Superior temporal gyrus (tissue), 1 donor: Measurements from ENCODE around the gene RBCK1.
A peak's percentile ranks its signal among the peaks of the same experiment; 100 is the strongest.
"Not testable (repeated sequence)": the region's sequence is repeated elsewhere in the genome, so short reads cannot be mapped to it uniquely, and the experiment has no call there.

ENCODE experiments used
- DNase-seq: peaks from one replicate; pipeline ENCODE4 v3.0.0-alpha.2; 2016; ENCODE audit errors: extremely low spot score

The RBCK1 gene

DNA sequence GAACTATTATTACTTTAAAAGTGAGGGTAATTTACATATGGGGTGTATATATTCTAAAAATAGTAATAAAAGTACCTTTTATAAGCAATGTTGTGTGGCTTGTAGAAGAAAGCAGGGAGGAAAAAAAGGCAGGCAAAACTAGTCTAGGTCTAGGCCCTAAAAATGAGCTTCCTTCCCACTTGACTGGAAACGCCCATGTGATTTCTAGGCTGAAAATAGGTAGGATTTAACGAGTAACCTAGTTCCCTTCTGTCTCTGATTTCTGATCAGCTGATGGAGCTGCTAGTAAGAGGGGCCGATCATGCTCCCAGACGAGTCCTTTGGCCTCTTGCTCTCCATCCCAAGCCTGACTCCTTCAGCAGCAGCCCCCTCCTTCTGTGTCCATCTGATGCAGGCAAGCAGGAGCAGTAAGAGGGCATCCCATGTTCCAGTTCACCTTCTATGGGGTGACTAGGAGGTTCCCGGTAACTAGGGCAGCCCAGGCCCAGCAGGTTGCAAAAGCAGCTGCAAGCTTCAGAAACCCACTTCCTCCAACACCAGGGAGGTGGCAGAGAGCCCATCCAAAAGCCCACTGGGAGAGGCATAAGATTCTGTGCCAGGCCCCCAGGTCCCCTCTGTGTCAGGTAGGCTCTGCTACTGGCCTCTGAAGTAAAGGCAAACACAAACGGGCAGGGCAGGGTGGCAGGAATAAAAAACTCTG, 29.8 kb downstream of the RBCK1 start:
- no peak for DNase-seq

DNA sequence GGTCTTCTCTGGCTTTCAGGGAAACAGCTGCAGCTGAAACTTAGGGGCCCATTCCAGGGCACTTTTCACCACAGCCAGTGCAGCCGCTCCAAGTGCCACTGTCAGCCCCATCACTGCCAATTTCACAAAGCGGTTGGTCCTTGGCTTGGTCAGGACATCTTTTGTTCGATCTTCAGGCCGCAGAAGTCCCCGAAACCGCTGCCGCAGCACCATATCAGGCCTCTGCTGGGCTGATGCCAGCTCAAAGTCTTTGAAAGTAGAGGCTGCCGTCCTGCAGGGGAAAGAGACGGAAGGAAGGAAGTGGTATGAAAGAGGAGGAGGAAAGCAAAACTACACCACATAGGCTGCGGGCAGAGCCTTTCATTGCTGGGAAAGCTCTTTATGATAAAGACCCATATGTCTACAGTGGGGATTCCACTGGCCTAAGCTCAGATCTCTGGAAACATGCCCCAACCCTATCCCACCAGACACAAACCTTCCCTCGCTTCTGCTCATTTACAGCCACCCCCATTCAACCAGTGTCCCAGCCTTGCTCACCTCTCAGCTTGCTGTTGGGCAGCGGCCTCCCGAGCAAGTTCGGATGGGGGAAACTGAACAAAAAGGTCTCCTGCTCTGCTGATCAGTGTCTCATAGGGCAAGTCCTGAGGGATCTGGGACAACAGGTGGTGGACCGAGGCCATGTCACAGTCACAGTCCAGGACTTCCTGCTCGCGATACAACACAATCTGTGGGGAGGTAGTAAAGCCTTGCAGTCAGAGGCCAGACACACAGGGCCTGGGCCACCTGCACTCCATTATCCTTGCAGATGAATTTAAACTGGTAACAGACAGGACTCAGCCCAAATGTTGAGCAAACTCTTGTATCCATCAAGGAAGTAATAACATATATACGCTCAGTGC, 30.7 kb downstream of the RBCK1 start:
- no peak for DNase-seq

DNA sequence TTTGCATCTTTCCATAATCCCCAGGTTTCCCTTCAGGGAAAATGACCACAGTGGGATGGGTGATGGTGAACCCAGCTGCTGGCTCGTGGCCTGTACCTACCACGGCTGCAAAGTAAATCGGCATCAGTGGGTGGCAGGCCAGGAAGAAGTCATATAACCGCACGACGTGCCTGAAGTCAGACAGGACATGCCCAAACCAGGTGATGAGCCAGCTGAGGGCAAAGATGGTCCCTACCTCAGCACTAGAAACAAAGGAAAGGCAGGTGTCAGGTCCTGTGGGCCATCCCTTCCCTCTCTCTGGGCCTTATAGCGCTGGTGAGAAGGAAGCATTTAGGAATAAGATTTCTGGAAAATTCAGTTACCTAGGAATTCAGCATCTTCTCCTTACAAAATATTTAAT, 32.0 kb downstream of the RBCK1 start:
- no peak for DNase-seq

DNA sequence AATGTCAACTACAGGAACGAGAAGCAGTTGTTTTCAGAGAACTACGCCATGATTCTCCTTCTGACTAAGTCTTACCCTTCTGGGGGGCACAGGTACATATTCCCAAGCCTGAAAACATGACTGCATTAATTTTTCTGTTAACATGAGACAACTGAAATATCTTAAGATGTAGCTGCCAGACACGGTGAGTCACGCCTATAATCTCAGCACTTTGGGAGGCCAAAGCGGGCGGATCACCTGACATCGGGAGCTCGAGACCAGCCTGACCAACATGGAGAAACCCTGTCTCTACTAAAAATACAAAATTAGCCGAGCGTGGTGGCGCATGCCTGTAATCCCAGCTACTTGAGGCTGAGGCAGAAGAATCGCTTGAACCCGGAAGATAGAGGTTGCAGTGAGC, 32.5 kb downstream of the RBCK1 start:
- DNase-seq = no peak

DNA sequence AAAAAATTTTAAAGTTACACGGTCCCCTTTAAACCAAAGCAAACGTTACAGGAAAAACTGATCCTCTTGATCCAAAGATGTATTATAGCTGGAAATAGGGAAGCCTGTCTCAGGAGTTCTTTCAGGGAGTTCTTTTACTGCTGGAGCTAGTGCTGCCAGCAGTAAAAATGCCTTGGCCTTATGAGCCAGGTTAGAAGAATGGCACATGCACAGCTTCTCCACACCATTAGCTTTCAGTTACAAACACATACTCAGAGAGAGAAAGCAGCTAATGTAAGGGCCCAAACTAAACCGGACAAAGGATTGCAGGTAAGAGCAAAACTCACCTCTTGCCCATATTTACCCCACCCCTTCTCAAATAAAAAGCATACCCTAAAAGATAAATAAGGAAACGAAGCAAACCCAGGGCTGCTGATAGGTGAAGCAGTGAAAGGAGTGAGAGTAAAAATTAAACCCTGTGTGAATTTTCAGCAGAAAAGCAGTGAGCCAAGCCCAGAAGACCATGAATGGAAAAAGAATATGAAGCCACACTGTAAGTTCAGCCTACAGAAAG, 35.2 kb downstream of the RBCK1 start:
- no peak for DNase-seq

DNA sequence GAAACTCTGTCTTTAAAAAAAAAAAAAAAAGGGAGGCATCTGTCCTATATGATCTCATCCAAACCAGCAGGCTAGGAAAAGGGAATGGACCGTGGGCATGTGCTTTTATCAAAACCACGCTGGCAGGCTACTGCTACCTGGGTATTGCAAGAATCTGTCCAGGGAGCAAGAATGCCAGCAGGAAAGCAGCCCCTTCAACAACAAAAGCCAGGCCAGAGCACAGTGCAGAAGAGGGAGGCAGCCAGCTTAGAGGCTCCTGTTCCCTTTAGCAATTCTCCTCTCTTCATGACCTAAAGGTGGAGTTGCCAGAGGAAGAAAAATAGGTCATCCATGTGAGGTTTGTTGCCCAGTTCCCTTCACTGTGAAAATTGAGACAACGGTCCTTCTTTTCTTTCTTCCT, 36.0 kb downstream of the RBCK1 start:
- no peak for DNase-seq

DNA sequence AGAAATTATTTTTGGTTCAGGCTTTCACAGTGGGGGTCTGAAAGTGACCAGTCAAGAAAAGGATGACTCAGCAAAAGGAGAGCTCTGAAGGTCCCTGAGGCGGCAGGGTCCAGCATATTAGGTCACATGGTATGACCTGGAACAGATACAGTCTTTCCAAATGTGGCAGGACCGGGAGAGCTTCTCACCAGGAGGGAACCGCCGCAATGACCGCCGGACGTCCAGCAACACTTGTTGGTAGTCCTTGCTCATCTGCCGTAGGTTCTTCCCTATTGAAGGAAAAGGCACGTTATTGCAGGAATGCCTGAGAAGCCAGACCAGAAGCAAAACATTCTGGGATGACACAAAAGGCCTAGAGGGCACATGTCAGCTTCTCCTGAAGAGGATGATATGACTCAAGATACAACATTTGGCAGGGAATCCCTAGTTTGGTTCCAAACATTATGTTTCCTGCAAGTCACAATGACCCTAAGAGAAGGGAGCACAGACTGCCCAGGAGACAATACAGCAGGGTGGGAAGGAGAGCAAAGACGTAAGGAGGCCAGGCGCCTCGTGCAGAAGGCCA, 36.8 kb downstream of the RBCK1 start:
- DNase-seq = no peak

DNA sequence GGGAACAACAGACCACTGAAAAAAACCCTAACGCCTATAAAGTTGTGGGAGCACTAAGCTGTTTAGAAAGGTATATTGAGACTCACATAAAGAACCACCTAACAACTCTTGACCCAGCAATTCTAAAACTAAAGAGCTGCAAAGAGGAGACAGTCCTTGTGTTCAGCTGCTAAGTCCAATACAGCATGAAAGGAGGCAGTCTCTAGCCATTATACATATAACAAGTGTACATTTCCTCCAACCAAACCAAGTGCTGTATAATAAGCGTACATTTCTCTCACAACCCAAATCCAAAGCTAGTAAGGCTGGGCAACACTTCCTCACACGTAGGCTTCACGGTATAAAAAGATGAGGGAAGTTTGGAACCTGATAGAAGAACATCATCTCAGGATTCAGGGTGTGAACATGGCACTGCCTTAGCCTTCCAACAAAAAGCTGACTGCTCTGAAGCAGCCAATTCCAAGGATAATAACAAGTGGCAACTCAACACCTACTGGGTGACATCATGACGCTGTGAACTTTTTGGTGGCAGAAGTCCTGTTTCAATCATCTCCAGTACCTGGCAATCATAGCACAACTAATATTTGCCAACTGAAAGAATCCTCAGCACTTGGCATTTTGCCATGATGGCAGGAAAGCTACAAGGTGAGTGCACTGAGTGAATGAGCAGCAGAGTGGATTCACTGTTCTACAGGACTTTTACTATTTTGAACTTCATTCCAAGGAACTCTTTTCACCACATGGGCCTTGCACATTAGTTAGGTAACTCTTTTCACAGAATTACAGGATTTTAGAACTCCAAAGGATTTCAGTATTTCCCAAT, 37.6 kb downstream of the RBCK1 start:
- no peak for DNase-seq

DNA sequence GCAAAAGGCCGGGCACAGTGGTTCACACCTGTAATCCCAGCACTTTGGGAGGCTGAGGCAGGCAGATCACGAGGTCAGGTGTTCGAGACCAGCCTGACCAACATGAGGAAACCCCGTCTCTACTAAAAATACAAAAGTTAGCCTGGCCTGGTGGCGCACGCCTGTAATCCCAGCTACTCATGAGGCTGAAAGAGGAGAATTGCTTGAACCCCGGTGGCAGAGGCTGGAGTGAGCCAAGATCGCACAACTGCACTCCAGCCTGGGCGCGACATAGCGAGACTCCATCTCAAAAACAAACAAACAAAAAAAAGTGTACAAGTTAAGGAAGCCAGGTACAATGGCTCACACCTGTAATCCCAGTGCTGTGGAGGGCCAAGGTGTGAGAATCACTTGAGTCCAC, 43.9 kb downstream of the RBCK1 start:
- not testable (repeated sequence) for DNase-seq

DNA sequence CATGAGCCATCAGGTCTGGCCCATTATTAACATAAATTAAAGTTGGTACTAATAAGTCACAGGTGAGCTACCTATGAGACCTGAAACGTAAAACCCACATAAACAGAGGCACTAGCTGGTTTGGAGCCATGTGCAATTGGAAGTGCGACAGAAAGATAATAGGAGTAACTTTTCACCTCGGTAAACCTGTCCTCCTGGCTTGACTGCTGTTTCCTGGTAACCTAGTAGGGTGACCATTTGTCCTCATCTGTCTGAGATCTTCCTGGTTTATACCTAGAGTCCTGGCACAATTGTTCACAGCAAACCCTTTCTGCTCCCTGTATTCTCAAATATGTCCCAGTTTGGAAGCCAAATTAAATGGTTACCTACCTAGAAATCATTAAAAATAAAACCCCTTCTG, 46.9 kb downstream of the RBCK1 start:
- DNase-seq = no peak

DNA sequence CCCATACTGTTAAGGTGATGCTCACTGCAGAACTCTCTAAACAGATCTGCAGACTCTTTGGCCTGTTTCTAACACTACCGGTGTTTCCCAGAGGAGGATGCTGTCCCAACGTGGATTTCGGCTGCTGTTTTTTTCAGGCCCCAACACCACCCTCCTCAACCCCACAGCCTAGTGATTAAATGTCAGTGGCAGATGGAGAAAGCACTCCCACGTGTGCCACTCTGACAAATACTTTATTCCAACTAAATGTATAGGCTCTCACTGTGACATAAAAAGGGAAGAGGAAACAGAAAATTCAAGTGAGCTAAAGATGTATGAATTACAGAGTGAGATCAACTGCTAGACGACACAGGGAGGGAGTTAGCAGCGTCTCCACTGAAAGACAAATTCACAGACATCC, 50.7 kb downstream of the RBCK1 start:
- DNase-seq = no peak

DNA sequence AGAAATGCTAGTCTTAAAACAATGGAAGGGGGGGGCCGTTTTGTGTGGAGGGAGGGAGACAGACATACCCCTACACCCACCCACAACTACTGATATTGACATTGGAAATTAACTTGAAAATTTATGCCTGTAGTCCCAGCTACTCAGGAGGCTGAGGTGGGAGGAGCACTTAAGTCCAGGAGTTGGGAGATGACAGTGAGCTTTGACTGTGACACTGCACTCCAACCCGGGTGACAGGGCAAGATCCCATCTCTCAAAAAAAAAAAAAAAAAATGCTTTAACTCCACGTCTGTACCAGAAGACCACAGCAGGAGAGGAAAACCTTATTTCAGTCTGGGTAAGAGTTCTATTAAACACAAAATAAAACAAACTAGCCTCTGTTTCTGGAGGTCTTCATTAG, 52.1 kb downstream of the RBCK1 start:
- no peak for DNase-seq

DNA sequence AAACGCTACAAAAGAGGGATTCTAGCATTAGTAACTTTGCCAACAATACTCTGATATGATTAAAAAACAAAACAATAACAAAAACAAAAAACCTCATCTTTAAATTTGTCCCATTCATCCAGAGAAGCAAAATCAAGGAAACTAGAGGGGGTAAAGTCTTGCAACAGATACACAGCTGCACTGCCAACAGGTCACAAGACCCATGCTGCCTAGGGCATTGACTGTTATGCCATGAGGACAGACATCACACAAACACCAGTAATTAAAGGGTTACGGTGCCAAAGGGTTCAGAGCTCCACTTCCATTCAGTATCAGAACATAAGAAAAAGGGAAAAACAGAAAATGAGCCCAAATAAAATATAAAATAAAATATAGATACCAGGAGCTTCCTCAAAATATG, 52.6 kb downstream of the RBCK1 start:
- DNase-seq = no peak

DNA sequence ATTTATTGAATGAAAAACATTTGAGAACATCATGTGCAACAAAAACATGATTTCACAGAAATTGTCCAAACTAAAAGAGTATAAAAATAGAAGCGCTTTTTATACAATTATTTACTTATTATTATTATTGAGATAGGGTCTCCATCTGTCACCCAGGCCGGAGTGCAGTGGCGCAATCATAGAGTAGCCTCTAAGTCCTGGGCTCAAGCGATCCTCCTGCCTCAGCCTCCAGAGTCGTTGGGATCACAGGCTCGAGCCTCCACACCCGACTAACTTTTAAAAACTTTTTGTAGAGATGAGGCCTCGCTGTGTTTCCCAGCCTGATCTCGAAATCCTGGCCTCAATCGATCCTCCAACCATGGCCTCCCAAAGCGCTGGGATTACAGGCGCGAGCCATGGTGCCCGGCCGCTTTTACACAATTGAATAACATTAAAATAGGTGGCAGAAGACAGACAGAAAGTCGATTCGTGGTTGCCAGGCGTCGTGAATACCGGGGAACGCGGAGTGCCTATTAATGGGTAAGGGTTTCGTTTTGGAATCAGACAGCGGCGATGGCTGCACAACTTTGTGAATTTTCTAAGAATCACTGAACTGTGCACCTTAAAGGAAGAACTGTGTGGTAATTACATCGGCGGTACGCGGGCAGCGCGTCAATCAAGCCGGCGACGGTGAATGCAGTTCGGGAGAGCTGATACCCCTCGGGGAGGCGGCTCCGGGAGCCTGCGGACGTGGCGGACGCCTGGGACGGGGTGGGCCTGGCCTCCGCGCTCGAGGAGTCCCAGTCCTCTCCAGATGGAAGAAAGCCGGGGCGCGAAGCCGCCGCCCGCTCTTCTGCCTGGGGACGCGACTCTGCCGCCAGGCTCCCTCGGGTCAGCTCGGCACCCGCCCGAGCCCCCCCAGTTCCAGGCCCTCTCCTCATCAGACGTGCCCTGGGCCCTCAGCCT, 53.4 kb downstream of the RBCK1 start:
- no peak for DNase-seq

DNA sequence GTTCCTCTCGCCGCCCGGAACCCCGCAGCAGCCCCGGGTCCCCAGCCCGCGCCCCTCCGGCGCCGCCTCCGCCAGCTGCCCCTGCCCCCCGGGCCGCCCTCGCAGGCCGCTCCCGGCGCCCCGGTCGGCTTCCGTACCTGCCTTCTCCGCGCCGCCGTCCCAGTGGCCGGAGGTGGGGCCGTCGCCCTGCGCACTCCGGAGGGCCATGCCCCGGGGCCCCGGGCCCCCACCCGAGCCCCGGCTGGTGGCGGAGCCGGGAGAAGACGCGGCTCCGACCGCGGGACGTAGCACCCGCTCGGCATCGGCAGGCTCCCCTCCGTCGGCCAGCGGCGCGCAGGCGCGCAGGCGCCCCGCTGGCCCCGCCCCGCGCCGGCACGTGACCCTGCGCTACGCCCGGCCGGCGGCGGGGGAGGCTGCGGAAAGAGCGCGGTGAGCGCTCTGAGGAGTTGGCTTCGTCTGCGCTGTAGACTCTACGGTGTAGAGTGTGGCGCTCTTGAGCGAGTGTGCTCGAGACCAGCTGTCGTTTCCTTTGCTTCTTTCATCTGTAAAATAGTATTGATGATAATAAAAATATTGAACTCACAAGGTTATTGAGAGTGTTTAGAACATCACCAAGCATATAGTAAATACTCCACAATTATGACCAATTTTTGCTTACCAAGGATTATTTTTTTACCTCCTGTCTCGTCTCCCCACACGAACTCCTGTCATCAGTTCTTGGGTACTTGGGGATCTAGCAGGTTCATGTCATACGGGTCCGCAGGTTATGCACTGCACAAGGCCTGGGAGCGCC, 54.3 kb downstream of the RBCK1 start, which contains the start of gene TBC1D20:
TSS of gene TBC1D20 (minus strand) at position 335 of the 793 bp plus-strand sequence. CDS start at position 207, 128 bp downstream.
- DNase-seq = peak; percentile 92

DNA sequence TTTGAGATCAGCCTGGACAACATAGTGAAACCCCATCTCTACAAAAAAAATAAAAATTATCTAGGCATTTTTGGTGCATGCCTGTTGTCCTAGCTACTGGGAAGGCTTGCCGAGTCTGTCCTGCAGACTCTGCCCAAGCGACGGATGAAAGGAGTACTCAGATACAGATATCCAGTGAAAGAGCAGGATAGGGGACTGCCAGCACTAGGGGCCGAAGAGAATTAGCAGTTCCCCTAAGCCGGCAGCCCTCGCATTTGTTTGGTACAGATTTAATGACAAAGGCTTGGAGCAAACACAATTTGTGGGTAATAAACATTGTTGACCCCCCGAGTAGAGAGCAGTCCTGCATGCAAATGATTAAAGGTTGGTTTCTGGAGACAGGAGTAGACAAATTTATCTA, 59.7 kb downstream of the RBCK1 start:
- no peak for DNase-seq

DNA sequence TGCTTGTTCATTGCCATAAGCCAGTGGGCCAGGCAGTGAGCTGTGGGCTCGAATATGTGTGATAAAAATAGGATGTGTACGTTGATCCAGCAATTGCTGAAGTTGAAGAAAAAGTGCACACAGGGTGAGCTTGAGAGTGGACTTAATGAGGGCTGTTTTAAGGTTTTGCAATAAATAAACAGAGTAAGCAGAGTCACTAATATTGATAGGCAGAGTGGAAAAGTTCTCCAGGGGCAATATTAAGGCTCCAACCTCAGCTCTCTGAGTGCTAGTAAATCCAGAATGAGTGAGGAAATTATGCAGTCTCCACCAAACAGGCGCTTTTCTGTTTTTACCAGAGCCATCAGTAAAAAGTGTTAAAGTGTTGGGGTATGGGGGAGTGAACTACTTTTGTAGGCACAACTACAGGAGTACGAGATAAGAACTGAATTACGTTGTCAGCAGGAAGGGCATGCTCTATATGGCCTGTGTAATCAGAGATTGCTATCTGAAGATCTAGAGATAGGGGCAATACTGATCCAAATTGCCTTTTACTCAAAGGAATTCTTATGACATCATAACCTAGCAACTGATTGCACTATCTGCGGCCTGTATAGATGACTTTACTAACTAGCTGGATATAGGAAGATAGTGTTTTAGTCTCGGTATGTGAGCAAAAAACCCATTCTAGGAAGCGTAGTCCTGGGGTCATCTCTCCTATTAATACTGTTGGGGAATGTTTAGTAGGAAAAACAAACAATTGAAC, 61.8 kb downstream of the RBCK1 start:
- no peak for DNase-seq

DNA sequence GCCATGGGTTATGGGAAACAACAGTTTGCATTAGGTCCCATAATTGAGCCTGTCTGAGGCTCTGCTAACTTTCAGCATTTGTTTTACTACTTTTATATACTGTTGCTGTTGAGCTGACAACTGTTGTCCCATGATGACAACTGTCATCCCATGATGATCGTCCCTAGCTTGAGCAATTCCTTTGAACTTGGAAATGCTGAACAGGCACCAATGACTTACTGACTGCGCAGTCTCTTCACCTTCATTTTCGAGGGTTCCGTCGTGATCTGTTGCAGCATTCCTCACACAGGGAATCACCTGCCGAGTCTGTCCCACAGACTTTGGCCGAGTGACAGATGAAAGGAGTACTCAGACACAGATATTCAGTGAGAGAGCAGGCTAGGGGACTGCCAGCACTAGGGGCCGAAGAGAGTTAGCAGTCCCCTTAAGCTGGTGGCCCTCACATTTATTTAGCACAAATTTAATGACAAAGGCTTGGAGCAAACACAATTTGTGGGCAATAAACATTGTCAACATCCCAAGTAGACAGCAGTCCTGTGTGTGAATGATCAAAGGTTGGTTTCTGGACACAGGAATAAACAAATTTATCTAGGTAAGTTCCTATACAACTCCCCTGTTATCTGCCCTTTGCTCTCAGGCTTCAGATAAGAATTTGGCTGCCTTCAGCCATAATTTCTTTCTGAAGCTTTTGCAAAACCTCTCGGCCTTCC, 64.2 kb downstream of the RBCK1 start:
- DNase-seq = no peak
